ENCODE measurements around the gene LPAR6.
"Not testable (repeated sequence)": the region's sequence is repeated elsewhere in the genome, so short reads cannot be mapped to it uniquely, and the experiment has no call there.

The LPAR6 gene

GRCh38 chr13:48412881-48413351 lies at the start of gene LPAR6:
LPAR6 (minus strand) TSS chr13:48413113; CDS start chr13:48412423, 690 bp downstream.
- DNase-seq = peak; percentile 37 to 69

DNA sequence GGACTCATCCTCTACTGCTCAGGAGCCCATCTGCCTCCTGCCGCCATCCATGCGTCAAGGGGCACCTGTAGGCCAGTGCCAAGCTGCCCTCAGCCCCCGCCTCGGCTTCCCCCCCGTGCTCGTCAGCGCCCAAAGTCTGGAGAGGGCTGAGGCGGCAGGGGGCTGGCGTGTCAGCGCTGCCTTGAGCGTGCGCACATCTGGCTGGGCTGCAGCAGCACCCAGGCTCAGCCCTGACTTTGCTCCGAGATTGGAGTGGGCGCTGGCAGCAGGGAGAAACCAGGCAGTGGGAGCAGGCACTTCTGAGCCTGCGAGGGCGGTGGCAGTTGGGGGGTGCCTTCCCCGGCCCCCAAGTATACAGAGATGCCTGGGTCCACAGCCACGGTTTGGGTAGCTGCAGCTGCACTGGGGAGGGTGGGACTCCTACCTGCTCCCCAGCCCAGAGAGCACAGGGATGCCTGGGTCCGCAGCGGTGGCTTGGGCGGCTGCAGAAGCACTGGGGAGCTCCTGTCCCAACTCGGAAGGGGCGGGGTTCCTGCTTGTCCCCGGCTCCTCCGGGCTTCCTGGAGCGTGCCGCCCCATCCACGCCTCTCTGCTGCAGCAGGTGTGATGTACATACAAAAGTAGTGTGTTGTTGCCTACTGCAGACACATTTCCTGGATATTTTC lies 44.8 kb upstream of the LPAR6 start:
- DNase-seq = no peak

DNA sequence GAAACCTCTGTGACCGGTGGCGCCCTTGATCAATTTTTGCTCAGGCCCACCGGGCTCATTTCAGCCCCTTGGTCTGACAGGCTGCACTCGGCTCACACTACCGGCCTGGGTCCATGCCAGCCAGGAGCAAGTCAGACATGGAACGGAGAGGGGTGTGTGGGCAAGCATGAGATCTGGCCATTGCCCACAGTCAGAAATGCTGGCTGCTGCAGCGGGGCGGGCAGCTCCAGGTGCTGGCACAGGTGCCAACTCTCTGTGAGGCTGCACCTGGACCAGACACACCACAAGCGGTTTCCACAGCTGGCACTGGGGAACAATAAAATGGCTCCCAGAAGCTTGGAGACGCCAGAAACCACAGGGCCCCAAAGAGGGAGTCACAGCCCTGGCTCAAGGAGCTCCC lies 43.6 kb upstream of the LPAR6 start:
- DNase-seq = no peak

DNA sequence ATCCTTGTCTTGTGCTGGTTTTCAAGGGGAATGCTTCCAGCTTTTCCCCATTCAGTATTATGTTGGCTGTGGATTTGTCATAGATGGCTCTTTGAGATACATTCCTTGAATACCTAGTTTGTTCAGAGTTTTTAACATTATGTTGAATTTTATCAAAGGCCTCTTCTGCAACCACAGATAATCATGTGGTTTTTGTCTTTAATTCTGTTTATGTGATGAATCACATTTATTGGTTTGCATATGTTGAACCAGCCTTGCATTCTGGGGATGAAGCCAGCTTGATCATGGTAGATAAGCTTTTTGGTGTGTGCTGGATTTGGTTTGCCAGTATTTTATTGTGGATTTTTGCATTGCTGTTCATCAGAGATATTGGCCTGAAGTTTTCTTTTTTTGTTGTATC lies 38.3 kb upstream of the LPAR6 start:
- not testable (repeated sequence) for DNase-seq

- no peak for DNase-seq
Measured at GRCh38 chr13:48449656-48450055, 36.7 kb upstream of the LPAR6 start.

DNA sequence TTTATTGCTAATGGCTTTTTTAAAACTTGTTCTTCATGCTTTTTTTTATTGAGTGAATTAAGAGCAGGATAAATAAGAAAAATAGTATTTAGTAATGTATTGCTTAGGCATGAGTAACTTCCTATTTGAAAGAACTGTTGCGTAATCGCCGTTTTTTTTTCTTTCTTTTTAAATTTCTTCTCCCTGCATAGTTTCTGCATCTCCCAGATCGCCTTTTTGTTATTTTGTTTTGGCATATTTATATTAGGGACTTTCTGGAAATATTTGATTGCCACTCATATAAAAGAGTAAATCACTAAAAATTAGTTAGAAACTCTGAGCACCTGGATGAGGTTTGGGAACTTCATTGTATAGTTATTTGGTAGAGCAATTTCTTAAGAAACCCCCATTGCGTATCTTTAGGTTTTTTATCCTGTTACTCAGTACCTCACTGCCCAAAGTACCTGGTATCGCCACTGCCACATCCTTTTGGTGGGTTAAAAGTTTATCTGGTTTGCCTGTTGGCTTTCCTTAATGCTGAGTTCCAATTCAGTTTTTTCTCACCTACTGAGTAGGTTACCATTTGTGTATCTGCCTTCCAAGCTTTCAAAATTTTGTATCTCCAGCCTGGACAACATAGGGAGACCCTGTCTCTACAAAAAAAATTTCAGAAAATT lies 36.2 kb upstream of the LPAR6 start:
- DNase-seq = no peak

DNA sequence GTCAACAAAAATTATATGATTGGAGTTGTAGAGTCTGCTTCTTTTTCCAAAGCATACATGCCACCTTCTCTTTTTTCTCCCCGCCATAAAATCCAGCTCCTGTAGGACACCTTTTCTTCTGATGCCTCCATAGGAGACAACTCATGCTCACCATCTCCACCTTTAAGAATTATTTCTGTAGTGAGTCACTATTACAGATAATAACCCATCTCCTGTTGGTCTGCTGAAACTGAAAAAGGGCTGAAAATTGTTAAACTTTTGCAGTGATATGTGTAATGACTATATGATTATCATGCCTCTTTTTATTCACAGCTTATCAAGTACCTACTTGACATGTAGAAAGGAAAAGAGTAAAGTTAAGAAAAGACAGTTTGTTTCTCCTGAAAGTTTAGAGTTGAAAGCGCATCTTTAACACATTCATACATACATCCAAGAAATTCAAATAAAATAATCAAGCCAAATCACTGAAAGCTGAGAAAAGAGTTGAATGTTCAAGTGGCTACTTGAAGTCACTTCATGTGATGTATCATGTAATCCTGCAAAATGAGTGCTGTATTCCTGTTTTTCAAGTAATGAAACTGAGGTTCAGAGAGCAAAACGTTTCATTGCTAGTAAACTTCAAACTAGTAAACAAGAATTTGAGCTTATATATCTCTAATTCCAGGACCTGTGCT lies 35.5 kb upstream of the LPAR6 start:
- no peak for DNase-seq

DNA sequence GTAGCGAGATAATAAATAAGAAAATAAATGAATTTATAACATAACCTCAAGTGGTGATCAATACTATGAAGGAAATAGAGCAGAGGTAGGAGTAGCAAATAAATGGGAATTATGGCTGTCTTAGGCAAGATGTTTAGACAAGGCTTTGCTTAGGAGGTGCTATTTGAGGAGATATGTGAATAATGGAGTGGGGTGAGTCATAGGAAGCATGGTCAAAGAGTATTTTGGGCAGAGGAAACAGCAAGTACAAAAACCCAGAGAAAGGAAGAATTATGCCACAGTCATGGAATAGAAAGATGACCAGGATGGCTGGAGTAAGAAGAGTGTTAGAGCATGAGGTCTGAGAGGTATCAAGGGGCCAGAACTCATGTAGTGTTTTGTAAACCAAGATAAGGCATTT lies 33.6 kb upstream of the LPAR6 start:
- no peak for DNase-seq

GRCh38 chr13:48443442-48444208 lies 30.7 kb upstream of the LPAR6 start:
- DNase-seq = no peak

GRCh38 chr13:48437371-48437770 lies 24.5 kb upstream of the LPAR6 start:
- no peak for DNase-seq

DNA sequence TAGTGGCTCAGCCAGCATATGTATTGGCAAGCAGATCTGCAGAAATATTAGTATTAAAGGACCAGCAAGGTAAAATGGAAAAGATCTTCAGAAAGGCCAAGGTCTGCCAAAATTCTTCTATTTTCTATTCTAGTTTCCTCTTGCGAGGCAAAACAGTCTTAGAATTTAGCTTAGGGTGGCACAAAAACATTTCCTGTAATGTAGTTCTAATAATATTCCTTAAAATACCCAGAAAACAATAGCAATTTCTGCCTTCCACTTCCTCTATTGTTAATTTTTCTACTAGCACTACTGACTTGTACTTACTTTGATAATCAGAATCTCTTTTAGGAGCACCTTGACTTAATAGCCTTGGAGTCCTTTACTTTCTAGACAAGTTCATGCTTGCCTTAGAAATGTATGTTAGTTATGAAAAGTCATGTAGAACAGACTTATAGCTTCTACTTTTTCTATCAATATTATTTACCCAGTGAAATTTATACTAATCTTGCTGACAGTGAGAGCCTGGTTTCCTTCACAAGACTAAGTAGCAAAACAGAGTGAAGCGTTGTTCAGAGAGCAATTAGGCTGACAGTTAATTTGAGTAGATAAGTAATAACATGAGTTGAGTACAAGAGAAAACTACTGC lies 23.9 kb upstream of the LPAR6 start:
- DNase-seq = no peak

DNA sequence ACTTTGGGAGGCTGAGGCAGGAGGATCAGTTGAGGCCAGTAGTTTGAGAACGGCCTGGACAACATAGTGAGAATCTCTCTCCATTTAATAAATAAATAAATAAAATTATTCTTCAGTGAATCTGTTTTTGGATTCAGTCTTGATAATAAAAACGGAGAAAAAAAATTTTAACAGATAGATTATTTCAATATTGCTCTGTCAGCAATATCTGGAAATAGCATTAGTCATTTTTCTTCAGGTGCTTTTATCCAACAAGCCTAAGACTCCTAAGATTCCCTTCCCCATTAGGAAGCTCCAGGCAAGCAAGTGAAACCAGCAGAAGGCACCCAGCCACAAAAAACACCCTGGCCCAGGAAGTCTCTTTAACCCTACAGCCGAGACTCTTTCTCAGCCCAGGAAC lies 21.3 kb upstream of the LPAR6 start:
- no peak for DNase-seq

- DNase-seq = no peak
Measured at GRCh38 chr13:48431987-48432615, 19.2 kb upstream of the LPAR6 start.

DNA sequence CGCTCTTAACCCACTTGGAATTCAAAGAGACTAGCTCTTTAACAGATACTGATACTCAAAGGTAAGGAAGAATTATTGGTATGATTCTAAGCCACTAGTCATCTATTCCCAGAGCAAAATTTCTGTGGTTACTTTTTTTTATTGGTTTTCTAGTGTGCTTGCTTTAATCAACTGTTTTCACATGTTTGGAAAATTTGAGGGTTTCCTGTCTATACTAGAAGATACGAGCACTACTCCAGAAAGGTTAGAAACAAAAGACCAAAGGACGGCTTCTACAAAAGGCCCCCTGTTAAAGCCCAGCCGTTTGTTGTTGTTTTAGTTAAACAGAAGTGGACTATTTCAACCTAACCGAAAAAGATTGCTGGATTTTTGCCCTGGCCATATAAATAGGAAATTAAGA lies 18.5 kb upstream of the LPAR6 start:
- DNase-seq = no peak

- no peak for DNase-seq
Measured at GRCh38 chr13:48429886-48430285, 17.0 kb upstream of the LPAR6 start.

- DNase-seq = no peak
Measured at GRCh38 chr13:48429036-48429435, 16.1 kb upstream of the LPAR6 start.

DNA sequence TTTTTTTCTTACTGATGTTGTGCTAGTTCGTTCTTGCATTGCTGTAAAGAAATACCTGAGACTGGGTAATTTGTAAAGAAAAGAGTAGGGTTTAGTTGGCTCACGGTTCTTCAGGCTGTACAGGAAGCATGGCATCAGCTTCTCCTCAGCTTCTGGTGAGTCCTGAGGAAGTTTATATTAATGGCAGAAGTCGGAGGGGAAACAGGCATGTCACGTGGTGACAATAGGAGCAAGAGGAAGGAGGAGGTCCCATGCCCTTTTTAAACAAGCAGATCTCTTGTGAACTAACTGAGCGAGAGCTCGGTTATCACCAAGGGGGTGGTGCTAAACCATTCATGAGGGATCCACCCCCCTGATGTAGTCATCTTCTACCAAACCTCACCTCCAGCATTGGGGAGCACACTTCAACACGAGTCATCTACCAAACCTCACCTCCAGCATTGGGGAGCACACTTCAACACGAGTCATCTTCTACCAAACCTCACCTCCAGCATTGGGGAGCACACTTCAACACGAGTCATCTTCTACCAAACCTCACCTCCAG lies 13.9 kb upstream of the LPAR6 start:
- not testable (repeated sequence) for DNase-seq

GRCh38 chr13:48426052-48426451 lies 13.1 kb upstream of the LPAR6 start:
- no peak for DNase-seq

- no peak for DNase-seq
Measured at GRCh38 chr13:48424212-48424611, 11.3 kb upstream of the LPAR6 start.

- not testable (repeated sequence) for DNase-seq
Measured at GRCh38 chr13:48422003-48422402, 9.1 kb upstream of the LPAR6 start.

- no peak for DNase-seq
Measured at GRCh38 chr13:48415516-48415915, 2.6 kb upstream of the LPAR6 start.

DNA sequence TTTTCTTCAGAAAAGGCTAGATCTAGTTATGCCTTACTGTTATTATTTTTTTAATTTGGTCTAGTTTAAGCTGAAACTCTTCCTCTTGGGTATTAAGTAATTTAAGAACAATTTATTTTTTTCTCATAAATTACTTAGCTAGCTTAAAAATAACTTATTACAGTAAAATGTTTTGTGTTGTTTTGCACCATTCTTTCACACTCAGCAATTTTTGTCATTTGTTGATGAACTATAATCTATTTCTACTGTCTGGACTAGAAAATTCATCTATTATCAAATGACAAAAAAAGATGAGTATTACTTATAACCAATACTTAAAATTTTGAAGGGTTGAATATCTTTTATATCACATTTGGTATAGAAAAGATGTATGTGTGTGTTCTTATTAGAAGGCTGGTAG lies 1.6 kb upstream of the LPAR6 start:
- DNase-seq = no peak
